ENCODE measurements around the gene NUDCD3. TPM values are rescaled to one million over a fixed set of nuclear protein-coding genes. Genes with fewer than 3 reads are reported as not detected.
A peak's percentile ranks its signal among the peaks of the same experiment; 100 is the strongest.
"Not testable (repeated sequence)": the region's sequence is repeated elsewhere in the genome, so short reads cannot be mapped to it uniquely, and the experiment has no call there.

The NUDCD3 gene
- polyA plus RNA-seq, 3 donors from 2014 or later: 43.3 to 60.4 (median 56.3) TPM

DNA sequence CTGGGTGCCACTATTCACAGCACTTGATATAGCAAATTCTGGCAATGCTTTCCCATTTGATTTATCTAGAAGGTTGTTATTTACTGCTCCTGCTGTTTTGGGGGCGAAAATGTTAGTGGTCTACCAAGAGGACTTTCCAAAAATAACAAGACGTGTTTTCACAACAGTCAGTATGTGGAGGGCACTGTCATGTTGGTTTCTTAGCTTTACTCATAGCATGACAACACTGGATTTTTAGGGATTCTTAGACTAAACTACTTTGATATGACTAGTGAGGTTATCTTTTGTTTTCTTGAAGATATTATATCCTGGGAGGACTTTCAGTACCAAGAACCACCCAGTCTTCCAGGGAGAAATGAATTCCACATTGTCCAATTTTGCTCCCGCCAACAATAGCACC, 49.4 kb downstream of the NUDCD3 start:
- peaks cover 0 to 2% (median 0%) of the 10 kb centered on the region in 3 donors for H3K27me3 Mint-ChIP-seq (ENCODE audit: low read depth in 3 of 3)
- no peaks in the 10 kb centered on the region for H3K9me3 Mint-ChIP-seq
- H3K27ac Mint-ChIP-seq: no peak overlapping the region
- peaks cover 6 to 10% (median 6%) of the 10 kb centered on the region in 3 donors for H3K36me3 Mint-ChIP-seq
- peaks cover 27 to 45% of the 10 kb centered on the region in 2 donors for H3K4me1 Mint-ChIP-seq
- H3K4me3 Mint-ChIP-seq: no peak overlapping the region
- no peak for DNase-seq

DNA sequence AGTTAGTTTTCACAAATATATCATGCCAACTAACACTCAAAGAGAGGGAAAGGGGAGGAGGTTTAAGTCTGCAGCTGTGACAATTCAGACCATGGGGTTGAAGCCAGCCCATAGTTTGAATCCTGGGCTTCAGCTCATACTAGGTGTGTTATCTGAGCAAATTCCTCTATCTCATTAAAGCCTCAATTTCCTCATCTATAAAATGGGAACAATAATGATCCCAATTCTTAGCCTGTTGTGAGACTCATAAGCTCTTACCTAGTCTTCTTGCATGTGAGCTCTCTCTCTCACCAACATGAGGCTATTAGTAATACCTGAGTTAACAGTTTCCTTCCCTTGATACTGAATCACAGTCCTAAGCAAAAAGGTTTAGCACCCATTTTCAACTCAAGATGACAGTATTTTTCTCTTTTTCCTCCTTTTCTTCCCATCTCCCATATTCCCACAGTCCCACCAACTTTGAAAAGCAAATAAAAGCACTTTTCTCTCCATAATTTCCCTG, 49.8 kb downstream of the NUDCD3 start:
- no peak for DNase-seq
- Mint-ChIP-seq H3K27ac (no peak overlapping the region), H3K27me3 (ENCODE audit: low read depth in 3 of 3) (peaks cover 0 to 2% (median 0%) of the 10 kb centered on the region in 3 donors), H3K9me3 (no peaks in the 10 kb centered on the region), H3K4me3 (no peak overlapping the region), H3K4me1 (peaks cover 27 to 48% of the 10 kb centered on the region in 2 donors), H3K36me3 (peaks cover 6 to 10% (median 6%) of the 10 kb centered on the region in 3 donors)

DNA sequence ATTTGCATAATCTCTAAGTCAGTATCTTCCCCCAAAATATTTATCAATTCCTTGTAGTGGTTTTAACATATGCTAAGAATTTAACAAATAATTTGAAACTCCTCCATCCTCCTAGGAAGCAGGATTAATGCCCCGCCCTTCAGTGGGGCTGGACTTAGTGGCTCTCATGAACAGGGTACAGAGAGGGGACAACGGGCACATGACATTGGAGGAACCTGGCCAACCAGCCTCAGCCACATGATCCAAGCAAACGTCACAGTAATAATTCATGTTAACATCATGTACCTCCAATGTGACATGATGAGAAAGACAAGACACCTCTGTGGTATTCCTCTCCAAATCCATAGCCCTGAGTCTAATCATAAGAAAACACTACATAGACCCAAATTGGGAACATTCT, 50.5 kb downstream of the NUDCD3 start:
- H3K27ac Mint-ChIP-seq: peak overlapping the region in 1 of 6 donors; percentile 52
- H3K27me3 Mint-ChIP-seq (ENCODE audit: low read depth in 3 of 3): peaks cover 0 to 2% (median 0%) of the 10 kb centered on the region in 3 donors
- H3K9me3 Mint-ChIP-seq: no peaks in the 10 kb centered on the region
- peaks cover 3 to 4% (median 4%) of the 10 kb centered on the region in 3 donors for H3K36me3 Mint-ChIP-seq
- H3K4me3 Mint-ChIP-seq: no peak overlapping the region
- no peak for DNase-seq
- peaks cover 26 to 52% of the 10 kb centered on the region in 2 donors for H3K4me1 Mint-ChIP-seq

DNA sequence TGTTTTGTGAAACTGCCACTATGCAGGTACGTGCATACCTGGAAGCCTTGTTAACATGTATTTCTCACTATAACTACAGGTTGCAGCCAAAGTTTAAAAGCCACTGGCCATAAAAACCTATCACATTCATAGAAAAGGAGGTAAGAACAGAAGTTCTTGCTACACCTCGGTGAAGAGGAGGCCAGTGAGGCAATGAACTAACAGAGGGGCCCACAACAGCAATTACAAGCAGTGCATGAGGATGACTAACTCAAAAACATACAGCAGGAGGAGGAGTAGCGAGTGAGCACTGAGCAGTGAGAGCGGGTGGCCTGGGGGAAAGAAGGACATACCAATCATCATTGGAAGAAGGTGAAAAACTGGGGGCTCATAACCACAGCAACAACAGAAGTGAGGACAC, 51.6 kb downstream of the NUDCD3 start:
- H3K27ac Mint-ChIP-seq: peak overlapping the region in 1 of 6 donors; percentile 4
- H3K36me3 Mint-ChIP-seq: no peaks in the 10 kb centered on the region
- peaks cover 32 to 52% of the 10 kb centered on the region in 2 donors for H3K4me1 Mint-ChIP-seq
- no peak for DNase-seq
- H3K27me3 Mint-ChIP-seq (ENCODE audit: low read depth in 3 of 3): peaks cover 0 to 2% (median 0%) of the 10 kb centered on the region in 3 donors
- H3K4me3 Mint-ChIP-seq: no peak overlapping the region
- H3K9me3 Mint-ChIP-seq: no peaks in the 10 kb centered on the region

DNA sequence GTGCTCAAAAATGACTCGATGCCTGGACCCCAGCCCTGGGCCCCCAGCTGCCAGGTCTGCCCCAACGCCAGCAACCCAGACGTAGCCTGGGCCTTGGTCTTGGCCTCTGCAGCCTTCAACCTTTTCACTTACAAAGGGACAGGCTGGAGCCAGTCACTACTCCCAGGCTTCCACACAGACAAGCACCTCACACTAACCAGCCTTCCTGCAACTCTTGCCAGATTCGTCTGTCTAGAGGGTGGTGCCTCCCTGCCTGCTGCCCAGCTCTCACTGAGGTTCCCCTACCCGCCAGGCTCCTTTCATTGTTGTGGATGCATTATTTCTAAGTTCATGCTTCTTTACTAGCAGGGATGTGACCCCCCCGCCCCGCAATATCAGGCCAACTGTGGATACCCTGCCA, 56.3 kb downstream of the NUDCD3 start:
- Mint-ChIP-seq H3K27me3 (ENCODE audit: low read depth in 3 of 3) (peaks cover 0 to 2% (median 0%) of the 10 kb centered on the region in 3 donors), H3K4me1 (peaks cover 30 to 64% of the 10 kb centered on the region in 2 donors), H3K9me3 (no peaks in the 10 kb centered on the region), H3K36me3 (no peaks in the 10 kb centered on the region), H3K27ac (no peak overlapping the region), H3K4me3 (no peak overlapping the region)
- DNase-seq: no peak

DNA sequence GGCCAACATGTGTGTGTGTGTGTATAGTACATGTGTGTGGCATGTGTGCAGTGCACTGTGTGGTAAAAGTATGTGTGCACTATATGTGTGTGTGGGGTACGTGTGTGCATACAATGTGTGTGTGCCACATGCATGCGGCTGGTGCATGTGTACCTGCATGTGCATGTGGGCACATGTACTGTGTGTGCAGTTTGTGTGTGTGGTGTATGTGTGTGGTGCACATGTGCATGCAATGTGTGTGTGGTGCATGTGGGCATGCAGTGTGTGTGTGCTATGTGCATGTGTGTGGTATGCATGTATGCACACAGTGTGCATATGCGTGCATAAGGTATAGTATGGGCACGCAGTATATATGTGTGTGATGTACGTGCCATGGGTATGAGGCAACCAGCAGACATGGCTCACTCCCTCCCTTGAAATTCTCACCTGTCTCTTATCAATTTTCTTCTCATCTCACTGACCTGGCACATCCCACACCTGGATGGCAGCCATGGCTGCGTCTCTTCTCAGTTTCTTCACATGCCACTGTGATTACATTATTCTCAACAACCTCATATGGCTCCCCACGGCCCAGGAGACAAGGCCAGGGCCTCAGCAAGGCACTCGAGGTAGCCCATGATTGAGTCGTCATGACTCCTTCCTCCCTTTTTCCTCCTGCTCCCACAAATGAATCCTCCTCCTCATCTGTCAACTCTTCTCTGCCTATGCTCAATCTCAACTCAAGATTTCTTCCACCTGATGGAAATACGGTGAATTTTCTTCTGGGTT, 57.0 kb downstream of the NUDCD3 start:
- H3K27me3 Mint-ChIP-seq (ENCODE audit: low read depth in 3 of 3): peaks cover 0 to 2% (median 0%) of the 10 kb centered on the region in 3 donors
- no peak for DNase-seq
- H3K4me3 Mint-ChIP-seq: no peak overlapping the region
- no peaks in the 10 kb centered on the region for H3K9me3 Mint-ChIP-seq
- peaks cover 30 to 64% of the 10 kb centered on the region in 2 donors for H3K4me1 Mint-ChIP-seq
- no peaks in the 10 kb centered on the region for H3K36me3 Mint-ChIP-seq
- H3K27ac Mint-ChIP-seq: peak overlapping the region in 2 of 6 donors; percentile 15 to 71

DNA sequence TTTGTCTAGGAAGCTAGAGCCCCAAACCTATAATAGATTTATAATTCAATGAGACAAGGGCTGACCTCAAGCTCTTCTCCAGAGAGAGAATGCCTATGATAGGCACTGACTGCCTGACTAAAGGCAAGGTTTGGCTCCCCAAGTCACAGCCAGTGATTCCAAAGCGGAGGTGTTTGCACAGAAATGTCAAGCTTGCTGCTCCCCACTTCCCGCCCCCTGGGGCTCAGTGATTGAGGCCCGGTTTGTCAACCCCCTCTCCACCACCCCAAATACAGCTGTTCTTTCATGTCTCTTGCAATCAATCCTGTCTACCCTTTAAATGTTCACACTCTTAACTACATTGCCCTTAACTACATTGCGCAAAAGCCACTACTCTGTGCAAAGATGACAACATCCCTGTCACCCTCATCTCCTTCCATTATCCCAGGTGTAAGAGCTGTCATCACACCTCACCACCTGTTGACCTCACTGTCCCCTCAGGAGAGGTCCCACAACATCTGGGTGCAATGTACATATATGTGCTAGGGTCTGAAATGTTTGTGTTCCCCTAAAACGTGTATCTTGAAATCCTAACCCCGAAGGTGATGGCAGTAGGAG, 58.0 kb downstream of the NUDCD3 start:
- no peak for DNase-seq
- peaks cover 30 to 61% of the 10 kb centered on the region in 2 donors for H3K4me1 Mint-ChIP-seq
- no peaks in the 10 kb centered on the region for H3K9me3 Mint-ChIP-seq
- H3K27ac Mint-ChIP-seq: peak overlapping the region in 1 of 6 donors; percentile 5
- no peaks in the 10 kb centered on the region for H3K36me3 Mint-ChIP-seq
- H3K4me3 Mint-ChIP-seq: no peak overlapping the region
- H3K27me3 Mint-ChIP-seq (ENCODE audit: low read depth in 3 of 3): peaks cover 0 to 2% (median 0%) of the 10 kb centered on the region in 3 donors

DNA sequence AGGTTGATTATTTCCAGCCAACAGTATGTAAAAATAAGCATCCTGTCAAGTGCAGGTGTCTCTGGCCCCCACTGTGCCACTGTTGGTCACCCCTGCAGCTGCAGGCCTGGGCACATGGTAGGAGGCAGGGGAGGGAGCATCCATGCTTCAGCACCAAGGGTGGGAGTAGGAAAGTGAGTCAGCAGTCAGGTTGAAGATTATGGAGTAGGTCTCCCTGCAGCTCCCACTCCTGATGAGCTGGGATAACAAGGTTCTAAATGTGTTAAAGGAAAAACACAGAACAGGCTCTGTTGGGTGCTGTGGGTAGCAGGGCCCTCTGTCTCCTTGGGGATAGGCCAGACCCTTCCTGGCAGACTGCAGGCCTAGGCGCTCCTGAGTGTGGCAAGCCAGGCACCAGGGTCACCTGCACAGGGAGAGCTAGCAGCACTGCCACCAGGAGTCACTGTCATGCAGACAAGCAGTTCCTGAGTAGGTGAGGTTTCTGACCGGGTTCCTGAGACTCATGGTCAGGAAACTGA, 59.3 kb downstream of the NUDCD3 start:
- Mint-ChIP-seq H3K27ac (peak overlapping the region in 1 of 6 donors; percentile 37), H3K36me3 (peaks cover 2 to 6% (median 2%) of the 10 kb centered on the region in 3 donors), H3K27me3 (ENCODE audit: low read depth in 3 of 3) (peaks cover 0 to 2% (median 0%) of the 10 kb centered on the region in 3 donors), H3K9me3 (no peaks in the 10 kb centered on the region), H3K4me1 (peaks cover 28 to 56% of the 10 kb centered on the region in 2 donors), H3K4me3 (no peak overlapping the region)
- peak in 2 of 3 donors; percentile 13 to 20 for DNase-seq

DNA sequence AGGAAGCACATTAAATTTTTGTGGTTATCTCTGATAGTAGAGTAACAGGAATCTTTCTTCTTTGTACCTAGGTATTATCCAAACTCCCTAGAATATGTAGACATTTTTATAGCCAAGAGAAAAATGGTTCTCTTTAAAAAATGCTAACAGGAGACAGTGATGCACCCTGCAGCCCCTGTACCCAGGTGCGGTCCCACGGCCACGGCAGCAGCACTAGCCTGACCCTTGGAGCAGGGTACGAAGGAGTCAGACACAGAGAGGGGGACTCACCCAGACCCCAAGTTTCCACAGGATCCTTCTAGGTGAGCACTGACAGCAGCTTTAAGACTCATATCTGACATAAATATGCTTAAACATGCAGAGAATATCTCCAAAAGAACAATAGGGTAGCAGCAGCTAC, 60.4 kb downstream of the NUDCD3 start:
- H3K9me3 Mint-ChIP-seq: no peaks in the 10 kb centered on the region
- peaks cover 28 to 47% of the 10 kb centered on the region in 2 donors for H3K4me1 Mint-ChIP-seq
- H3K27ac Mint-ChIP-seq: peak overlapping the region in 1 of 6 donors; percentile 17
- H3K36me3 Mint-ChIP-seq: peaks cover 5 to 10% (median 6%) of the 10 kb centered on the region in 3 donors
- DNase-seq: no peak
- peaks cover 0 to 2% (median 0%) of the 10 kb centered on the region in 3 donors for H3K27me3 Mint-ChIP-seq (ENCODE audit: low read depth in 3 of 3)
- H3K4me3 Mint-ChIP-seq: no peak overlapping the region

DNA sequence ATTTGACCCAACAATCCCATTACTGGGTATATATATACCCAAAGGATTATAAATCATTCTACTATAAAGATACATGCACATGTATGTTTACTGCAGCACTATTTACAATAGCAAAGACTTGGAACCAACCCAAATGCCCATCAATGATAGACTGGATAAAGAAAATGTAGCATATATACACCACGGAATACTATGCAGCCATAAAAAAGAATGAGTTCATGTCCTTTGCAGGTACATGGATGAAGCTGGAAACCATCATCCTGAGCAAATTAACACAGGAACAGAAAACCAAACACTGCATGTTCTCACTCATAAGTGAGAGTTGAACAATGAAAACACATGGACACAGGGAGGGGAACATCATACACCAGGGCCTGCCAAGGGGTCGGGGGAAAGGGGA, 65.7 kb downstream of the NUDCD3 start:
- not testable (repeated sequence) for H3K27ac Mint-ChIP-seq
- H3K4me1 Mint-ChIP-seq: peaks cover 28 to 33% of the 10 kb centered on the region in 2 donors

DNA sequence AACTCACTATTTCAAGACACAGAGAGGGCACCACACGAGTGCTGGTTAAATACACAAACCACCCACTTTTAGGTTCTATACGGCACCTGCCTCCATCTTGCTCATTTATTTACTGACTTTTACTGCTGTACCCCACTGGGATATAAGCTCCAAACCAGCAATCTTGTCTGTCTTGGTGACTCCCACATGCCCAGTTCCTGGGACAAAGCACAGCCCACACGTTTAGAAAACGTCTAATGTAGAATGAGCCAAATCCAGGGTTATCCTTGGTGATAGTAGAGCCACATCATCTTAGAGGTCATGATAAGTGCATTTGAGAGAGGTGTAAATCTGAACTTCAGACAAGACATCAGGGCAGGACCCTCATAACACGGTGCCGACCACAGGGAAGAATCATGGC, 73.5 kb downstream of the NUDCD3 start:
- no peak overlapping the region for H3K4me3 Mint-ChIP-seq
- no peak overlapping the region for H3K27ac Mint-ChIP-seq

More for the DNA sequence above, 65.7 kb downstream of the NUDCD3 start:
- H3K9me3 Mint-ChIP-seq; H3K27me3 Mint-ChIP-seq (ENCODE audit: low read depth in 3 of 3); DNase-seq; H3K4me3 Mint-ChIP-seq: not testable (repeated sequence)
- H3K36me3 Mint-ChIP-seq: peaks cover 9 to 18% (median 13%) of the 10 kb centered on the region in 3 donors

DNA sequence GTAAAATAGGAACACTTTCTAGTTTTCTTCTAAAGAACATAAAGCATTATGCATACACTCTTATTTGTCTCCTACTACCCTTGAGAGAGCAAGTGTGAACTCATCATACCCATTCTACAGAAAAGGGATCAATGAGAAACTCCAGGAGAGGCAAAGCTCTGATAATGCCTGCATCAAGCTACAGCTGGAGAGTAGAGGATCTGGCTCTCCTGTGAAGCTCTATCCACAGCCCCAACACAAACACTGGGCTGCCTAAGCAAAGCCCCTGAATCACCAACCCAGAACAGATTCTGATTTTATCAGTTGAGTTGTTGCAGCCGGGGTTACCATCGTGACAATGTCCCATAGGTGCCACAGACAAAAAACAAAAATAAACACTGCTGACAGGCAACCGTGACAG, 74.9 kb downstream of the NUDCD3 start:
- H3K27me3 Mint-ChIP-seq (ENCODE audit: low read depth in 3 of 3): peaks cover 0 to 3% (median 2%) of the 10 kb centered on the region in 3 donors
- H3K9me3 Mint-ChIP-seq: no peaks in the 10 kb centered on the region
- H3K4me3 Mint-ChIP-seq: no peak overlapping the region
- peak overlapping the region in 2 of 6 donors; percentile 34 to 49 for H3K27ac Mint-ChIP-seq
- H3K4me1 Mint-ChIP-seq: peaks cover 12 to 23% of the 10 kb centered on the region in 2 donors
- no peak for DNase-seq
- peaks cover 10 to 14% (median 10%) of the 10 kb centered on the region in 3 donors for H3K36me3 Mint-ChIP-seq

More for the DNA sequence above, 73.5 kb downstream of the NUDCD3 start:
- Mint-ChIP-seq H3K36me3 (peaks cover 2 to 5% (median 3%) of the 10 kb centered on the region in 3 donors), H3K4me1 (peaks cover 15 to 27% of the 10 kb centered on the region in 2 donors), H3K9me3 (no peaks in the 10 kb centered on the region), H3K27me3 (ENCODE audit: low read depth in 3 of 3) (peaks cover 0 to 3% (median 0%) of the 10 kb centered on the region in 3 donors)
- DNase-seq: no peak

DNA sequence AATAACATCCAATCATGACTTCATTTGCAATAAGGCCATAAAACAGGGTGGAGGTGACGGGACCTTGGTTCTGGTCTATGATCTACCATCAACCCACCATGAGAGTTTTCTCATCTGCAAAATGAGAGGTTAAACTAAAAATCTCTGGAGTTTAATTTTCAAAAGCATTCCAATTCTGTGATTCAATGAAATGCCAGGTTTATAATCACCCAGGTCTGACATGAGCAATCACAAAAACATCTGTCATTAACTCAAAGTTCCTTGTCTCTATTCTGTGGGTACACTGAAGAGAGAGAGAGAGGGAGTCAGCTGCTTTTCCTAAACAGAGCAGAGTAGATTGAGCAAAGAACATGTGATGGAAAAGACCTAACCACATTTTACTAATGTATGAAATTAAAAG, 75.4 kb downstream of the NUDCD3 start:
- Mint-ChIP-seq H3K36me3 (peaks cover 10 to 16% (median 12%) of the 10 kb centered on the region in 3 donors), H3K27me3 (ENCODE audit: low read depth in 3 of 3) (peaks cover 0 to 3% (median 2%) of the 10 kb centered on the region in 3 donors), H3K27ac (no peak overlapping the region), H3K4me1 (peaks cover 7 to 23% of the 10 kb centered on the region in 2 donors), H3K9me3 (no peaks in the 10 kb centered on the region), H3K4me3 (no peak overlapping the region)
- DNase-seq: no peak

DNA sequence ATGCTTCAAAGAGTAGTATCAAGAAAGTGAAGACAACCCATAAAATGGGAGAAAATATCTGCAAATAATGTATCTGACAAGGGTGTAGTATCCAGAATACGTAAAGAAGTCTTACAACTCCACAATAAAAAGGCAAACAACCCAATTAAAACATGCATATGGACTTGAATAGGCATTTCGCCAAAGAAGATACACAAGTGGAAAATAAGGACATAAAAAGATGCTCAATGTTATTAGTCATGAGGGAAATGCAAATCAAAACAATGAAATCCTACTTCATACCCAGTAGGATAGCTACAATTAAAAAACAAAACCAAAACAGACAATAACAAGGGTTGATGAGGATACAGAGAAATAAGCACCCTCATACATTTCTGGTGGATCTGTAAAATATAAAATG, 79.2 kb downstream of the NUDCD3 start:
- no peak overlapping the region for H3K27ac Mint-ChIP-seq
- H3K36me3 Mint-ChIP-seq: peaks cover 5 to 28% (median 17%) of the 10 kb centered on the region in 3 donors
- H3K9me3 Mint-ChIP-seq: no peaks in the 10 kb centered on the region
- peaks cover 0 to 5% (median 2%) of the 10 kb centered on the region in 3 donors for H3K27me3 Mint-ChIP-seq (ENCODE audit: low read depth in 3 of 3)
- H3K4me1 Mint-ChIP-seq: peaks cover 7 to 23% of the 10 kb centered on the region in 2 donors
- DNase-seq: no peak
- H3K4me3 Mint-ChIP-seq: no peak overlapping the region
